Measurements from ENCODE around the gene GALNT15. TPM values are rescaled to one million over a fixed set of nuclear protein-coding genes. Genes with fewer than 3 reads are reported as not detected.

Gene GALNT15
- total RNA-seq, 1 experiment from 2014 or later, result not detected

DNA sequence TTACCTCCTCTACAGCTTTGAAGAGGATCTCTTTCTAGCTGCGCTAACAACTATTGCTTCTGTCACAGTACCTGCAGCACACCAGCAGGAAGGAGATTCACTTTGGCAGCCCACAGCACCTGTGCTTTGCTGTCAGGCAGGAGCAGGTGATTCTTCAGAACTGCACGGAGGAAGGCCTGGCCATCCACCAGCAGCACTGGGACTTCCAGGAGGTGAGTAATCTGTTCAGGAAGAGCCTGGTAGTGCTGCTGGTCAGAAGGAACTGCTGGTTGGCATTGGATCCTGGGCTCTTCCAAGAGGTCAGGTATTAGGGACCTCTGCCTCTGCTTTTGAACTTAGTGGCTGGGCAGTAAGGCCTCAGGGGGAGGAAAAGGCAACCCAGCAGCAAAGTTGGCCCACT lies 48.1 kb downstream of the GALNT15 start:
- intact Hi-C loops (cut with micrococcal nuclease; ENCODE audit: unreplicated experiment), result no loop called here
- CTCF ChIA-PET, result no interaction called here

GRCh38 chr3:16224325-16224724 lies 49.8 kb downstream of the GALNT15 start:
- no peak overlapping the region for H3K27ac ChIP-seq (ENCODE audit: low read depth, low read length, poor library complexity, severe bottlenecking)
- no TSS peak for BruUV-seq (replicated peaks)
- no peak for TF ChIP-seq EZH2 (IDR thresholded peaks at IDR 0.05; ENCODE audit: borderline replicate concordance, low read depth, low read length, poor library complexity, severe bottlenecking)
- no peak for TF ChIP-seq CTCF (conservative IDR thresholded peaks at IDR 0.05; ENCODE audit: low read depth, low read length)
- intact Hi-C loops (cut with micrococcal nuclease; ENCODE audit: unreplicated experiment), result no loop called here
- no peaks in the 10 kb centered on the region for H3K36me3 ChIP-seq (ENCODE audit: insufficient read depth, low read length, poor library complexity, severe bottlenecking)
- H3K27me3 ChIP-seq (replicated peaks; ENCODE audit: insufficient read depth, low read depth, low read length, poor library complexity), result no peaks in the 10 kb centered on the region
- ChIA-PET CTCF (no interaction called here), POLR2A (ENCODE audit: low non-redundant PET) (no interaction called here)
- H3K4me3 ChIP-seq (ENCODE audit: low read depth, low read length, poor library complexity, severe bottlenecking), result no peak overlapping the region
- no peak for DNase-seq (ENCODE audit: low spot score)
- H3K9me3 ChIP-seq (ENCODE audit: low read depth, low read length, poor library complexity, severe bottlenecking), result no peaks in the 10 kb centered on the region
- no peaks in the 10 kb centered on the region for H3K4me1 ChIP-seq (ENCODE audit: insufficient read depth, low read length, poor library complexity, severe bottlenecking)

More for the DNA sequence above, 48.1 kb downstream of the GALNT15 start:
- no TSS peak for BruUV-seq (replicated peaks)
- POLR2A ChIA-PET (ENCODE audit: low non-redundant PET), result no interaction called here
- Histone ChIP-seq H3K27ac (ENCODE audit: low read depth, low read length, poor library complexity, severe bottlenecking) (no peak overlapping the region), H3K4me3 (ENCODE audit: low read depth, low read length, poor library complexity, severe bottlenecking) (no peak overlapping the region), H3K27me3 (replicated peaks; ENCODE audit: insufficient read depth, low read depth, low read length, poor library complexity) (no peaks in the 10 kb centered on the region), H3K4me1 (ENCODE audit: insufficient read depth, low read length, poor library complexity, severe bottlenecking) (no peaks in the 10 kb centered on the region), H3K9me3 (ENCODE audit: low read depth, low read length, poor library complexity, severe bottlenecking) (no peaks in the 10 kb centered on the region), H3K36me3 (ENCODE audit: insufficient read depth, low read length, poor library complexity, severe bottlenecking) (no peaks in the 10 kb centered on the region)
- TF ChIP-seq EZH2 (IDR thresholded peaks at IDR 0.05; ENCODE audit: borderline replicate concordance, low read depth, low read length, poor library complexity, severe bottlenecking) (no peak), CTCF (conservative IDR thresholded peaks at IDR 0.05; ENCODE audit: low read depth, low read length) (no peak)
- DNase-seq (ENCODE audit: low spot score), result no peak

DNA sequence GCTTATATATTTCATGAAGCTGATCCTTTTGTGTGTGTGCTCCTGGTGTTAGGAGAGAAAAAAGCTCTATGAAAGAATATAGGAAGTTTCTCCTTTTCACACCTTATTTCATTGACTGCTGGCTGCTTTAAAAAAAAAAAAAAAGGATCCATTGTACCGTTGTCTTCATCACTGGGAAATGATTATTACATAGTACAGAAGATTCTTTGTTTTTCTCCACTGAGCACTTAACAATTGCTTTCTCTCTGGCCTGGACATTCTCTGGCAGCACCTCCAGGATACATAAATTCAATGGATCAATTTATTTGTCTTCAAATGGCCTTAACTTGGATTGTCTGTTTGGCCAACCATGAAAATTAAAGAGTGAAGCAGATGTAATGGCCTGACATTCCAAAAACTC lies 53.1 kb downstream of the GALNT15 start:
- H3K27me3 ChIP-seq (replicated peaks; ENCODE audit: insufficient read depth, low read depth, low read length, poor library complexity), result no peaks in the 10 kb centered on the region
- no peak for DNase-seq (ENCODE audit: low spot score)
- POLR2A ChIA-PET (ENCODE audit: low non-redundant PET), result interaction anchor here (0.6 kb wide), 1 partner anchor 1118 kb away, joined by 5 read pairs; no protein-coding TSS in a partner anchor
- TF ChIP-seq EZH2 (IDR thresholded peaks at IDR 0.05; ENCODE audit: borderline replicate concordance, low read depth, low read length, poor library complexity, severe bottlenecking) (no peak), CTCF (conservative IDR thresholded peaks at IDR 0.05; ENCODE audit: low read depth, low read length) (no peak)
- H3K9me3 ChIP-seq (ENCODE audit: low read depth, low read length, poor library complexity, severe bottlenecking), result no peaks in the 10 kb centered on the region
- intact Hi-C loops (cut with micrococcal nuclease; ENCODE audit: unreplicated experiment), result no loop called here
- no peaks in the 10 kb centered on the region for H3K4me1 ChIP-seq (ENCODE audit: insufficient read depth, low read length, poor library complexity, severe bottlenecking)
- no peaks in the 10 kb centered on the region for H3K36me3 ChIP-seq (ENCODE audit: insufficient read depth, low read length, poor library complexity, severe bottlenecking)
- CTCF ChIA-PET, result no interaction called here
- H3K27ac ChIP-seq (ENCODE audit: low read depth, low read length, poor library complexity, severe bottlenecking), result no peak overlapping the region
- BruUV-seq (replicated peaks), result no TSS peak
- H3K4me3 ChIP-seq (ENCODE audit: low read depth, low read length, poor library complexity, severe bottlenecking), result no peak overlapping the region
